ENCODE results near the gene AJM1.
"Not testable (repeated sequence)": the region's sequence is repeated elsewhere in the genome, so short reads cannot be mapped to it uniquely, and the experiment has no call there.

AJM1 gene

DNA sequence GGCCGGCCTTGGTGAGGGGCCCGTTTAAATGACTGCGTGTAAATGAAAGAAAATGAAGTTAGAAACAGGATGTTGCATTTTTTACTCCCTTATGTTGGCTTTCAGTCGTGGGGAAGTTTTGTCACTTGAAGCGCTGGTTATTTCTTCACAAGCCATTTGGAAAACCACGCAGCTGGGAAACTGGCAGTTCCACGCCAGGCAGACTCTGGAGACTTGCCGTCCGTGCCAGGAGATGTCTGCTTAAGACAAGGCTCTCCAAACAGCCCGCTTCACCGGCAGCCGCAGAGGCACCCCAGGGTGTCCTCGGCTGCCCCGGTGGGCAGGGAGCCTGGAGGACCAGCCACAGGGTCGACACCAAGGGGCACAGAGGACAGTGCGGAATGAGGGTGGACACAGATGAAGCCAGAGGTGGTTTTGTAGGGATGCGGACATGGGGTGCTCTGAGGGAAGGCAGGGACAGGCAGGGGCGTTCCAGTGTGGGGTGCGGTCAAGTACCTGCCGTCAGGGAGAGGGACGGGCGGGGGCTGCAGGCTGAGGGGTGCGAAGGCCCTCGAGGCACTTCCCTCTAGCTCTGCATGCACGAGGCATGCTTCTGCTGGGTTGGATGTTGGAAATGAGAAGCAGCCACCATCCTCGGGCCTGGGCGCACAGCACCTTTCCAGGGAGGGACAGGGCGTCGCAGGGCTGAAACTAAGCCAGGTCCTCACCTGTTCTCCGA lies 11.1 kb upstream of the AJM1 start:
- TF ChIP-seq, protein P1, sequence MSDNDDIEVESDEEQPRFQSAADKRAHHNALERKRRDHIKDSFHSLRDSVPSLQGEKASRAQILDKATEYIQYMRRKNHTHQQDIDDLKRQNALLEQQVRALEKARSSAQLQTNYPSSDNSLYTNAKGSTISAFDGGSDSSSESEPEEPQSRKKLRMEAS (IDR thresholded peaks at IDR 0.05; ENCODE audit: low read depth, low read length), result no peak
- no peak for TF ChIP-seq POLR2A (IDR thresholded peaks at IDR 0.05; ENCODE audit: extremely low read depth, insufficient read length)
- TF ChIP-seq MYC (IDR thresholded peaks at IDR 0.05; ENCODE audit: low read depth, low read length), result no peak
- TF ChIP-seq, protein P2, sequence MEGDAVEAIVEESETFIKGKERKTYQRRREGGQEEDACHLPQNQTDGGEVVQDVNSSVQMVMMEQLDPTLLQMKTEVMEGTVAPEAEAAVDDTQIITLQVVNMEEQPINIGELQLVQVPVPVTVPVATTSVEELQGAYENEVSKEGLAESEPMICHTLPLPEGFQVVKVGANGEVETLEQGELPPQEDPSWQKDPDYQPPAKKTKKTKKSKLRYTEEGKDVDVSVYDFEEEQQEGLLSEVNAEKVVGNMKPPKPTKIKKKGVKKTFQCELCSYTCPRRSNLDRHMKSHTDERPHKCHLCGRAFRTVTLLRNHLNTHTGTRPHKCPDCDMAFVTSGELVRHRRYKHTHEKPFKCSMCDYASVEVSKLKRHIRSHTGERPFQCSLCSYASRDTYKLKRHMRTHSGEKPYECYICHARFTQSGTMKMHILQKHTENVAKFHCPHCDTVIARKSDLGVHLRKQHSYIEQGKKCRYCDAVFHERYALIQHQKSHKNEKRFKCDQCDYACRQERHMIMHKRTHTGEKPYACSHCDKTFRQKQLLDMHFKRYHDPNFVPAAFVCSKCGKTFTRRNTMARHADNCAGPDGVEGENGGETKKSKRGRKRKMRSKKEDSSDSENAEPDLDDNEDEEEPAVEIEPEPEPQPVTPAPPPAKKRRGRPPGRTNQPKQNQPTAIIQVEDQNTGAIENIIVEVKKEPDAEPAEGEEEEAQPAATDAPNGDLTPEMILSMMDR (IDR thresholded peaks at IDR 0.05; ENCODE audit: low read depth, low read length), result no peak
- no peak overlapping the region for H3K4me3 ChIP-seq (ENCODE audit: low read depth, low read length)
- DNase-seq (ENCODE audit: low read depth), result no peak

GRCh38 chr9:136831720-136832104 lies 10.6 kb upstream of the AJM1 start:
- DNase-seq (ENCODE audit: low read depth), result no peak
- H3K4me3 ChIP-seq (ENCODE audit: low read depth, low read length), result no peak overlapping the region
- TF ChIP-seq, protein P1 (IDR thresholded peaks at IDR 0.05; ENCODE audit: low read depth, low read length), result no peak
- TF ChIP-seq, protein P2 (IDR thresholded peaks at IDR 0.05; ENCODE audit: low read depth, low read length), result no peak
- TF ChIP-seq MYC (IDR thresholded peaks at IDR 0.05; ENCODE audit: low read depth, low read length) (no peak), POLR2A (IDR thresholded peaks at IDR 0.05; ENCODE audit: extremely low read depth, insufficient read length) (no peak)

- TF ChIP-seq MYC (IDR thresholded peaks at IDR 0.05; ENCODE audit: low read depth, low read length) (no peak), POLR2A (IDR thresholded peaks at IDR 0.05; ENCODE audit: extremely low read depth, insufficient read length) (no peak)
- TF ChIP-seq, protein P2 (IDR thresholded peaks at IDR 0.05; ENCODE audit: low read depth, low read length), result no peak
- TF ChIP-seq, protein P1 (IDR thresholded peaks at IDR 0.05; ENCODE audit: low read depth, low read length), result no peak
- no peak overlapping the region for H3K4me3 ChIP-seq (ENCODE audit: low read depth, low read length)
- DNase-seq (ENCODE audit: low read depth), result no peak
These were observed 9.7 kb upstream of the AJM1 start for GRCh38 chr9:136832581-136832980.

GRCh38 chr9:136833381-136834048 lies 8.8 kb upstream of the AJM1 start:
- not testable (repeated sequence) for H3K4me3 ChIP-seq (ENCODE audit: low read depth, low read length); DNase-seq (ENCODE audit: low read depth)

GRCh38 chr9:136835162-136835931 lies 6.9 kb upstream of the AJM1 start:
- H3K4me3 ChIP-seq (ENCODE audit: low read depth, low read length), result no peak overlapping the region
- no peak for TF ChIP-seq MYC (IDR thresholded peaks at IDR 0.05; ENCODE audit: low read depth, low read length)
- TF ChIP-seq, protein P2 (IDR thresholded peaks at IDR 0.05; ENCODE audit: low read depth, low read length), result no peak
- TF ChIP-seq, protein P1 (IDR thresholded peaks at IDR 0.05; ENCODE audit: low read depth, low read length), result no peak
- TF ChIP-seq POLR2A (IDR thresholded peaks at IDR 0.05; ENCODE audit: extremely low read depth, insufficient read length), result no peak
- DNase-seq (ENCODE audit: low read depth), result no peak

All from NB4 (cell line).